GM23338 (cell line): Measurements from ENCODE around the gene VEGFD.

Experiments used
- EZH2 ChIP-seq: fragments of 200-600 bp; sonication (generic); IDR thresholded peaks from one replicate; pipeline ENCODE4 v1.8.0; 2017; ENCODE audit warnings: antibody characterized with exemption, mild to moderate bottlenecking, low read depth; ENCODE audit not compliant: unreplicated experiment
- POLR2AphosphoS5 ChIP-seq: IDR thresholded peaks from 2 replicates; pipeline ENCODE4 v1.6.1; 2016; ENCODE audit warnings: antibody characterized with exemption, low read depth
- TF ChIP-seq, protein P1 (sequence below): IDR thresholded peaks from 2 replicates; pipeline ENCODE4 v1.6.1; 2016; ENCODE audit warnings: antibody characterized with exemption
- TF ChIP-seq, protein P2 (sequence below), 2 experiments: fragments of 200-600 bp in 1 of 2; sonication (generic) in 1 of 2; conservative IDR thresholded peaks; 2 replicates each; pipeline versions ENCODE4 v1.5.1 to v1.6.1; 2016 to 2017; ENCODE audit warnings: antibody characterized with exemption in 2 of 2, low read depth in 2 of 2, mild to moderate bottlenecking in 2 of 2, moderate library complexity in 1 of 2

DNA sequence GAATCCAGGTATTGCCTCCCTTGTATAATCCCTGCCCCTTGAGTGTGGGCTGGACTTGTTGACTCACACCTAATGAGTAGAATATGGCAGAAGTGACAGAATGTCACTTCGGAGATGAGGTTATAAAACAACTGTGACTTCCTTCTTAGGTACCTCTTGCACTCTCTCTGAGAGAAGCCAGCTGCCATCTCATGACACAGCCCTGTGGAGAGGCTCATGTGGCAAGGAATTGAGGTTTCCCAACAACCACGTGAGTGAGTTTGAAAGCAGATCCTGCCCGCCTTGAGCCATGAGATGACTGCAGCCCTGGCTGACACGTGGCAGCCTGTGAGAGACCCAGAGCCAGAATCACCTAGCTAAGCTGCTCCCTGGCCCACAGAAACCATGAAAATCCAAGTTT, 82.3 kb downstream of the VEGFD start:
- TF ChIP-seq, protein P1, sequence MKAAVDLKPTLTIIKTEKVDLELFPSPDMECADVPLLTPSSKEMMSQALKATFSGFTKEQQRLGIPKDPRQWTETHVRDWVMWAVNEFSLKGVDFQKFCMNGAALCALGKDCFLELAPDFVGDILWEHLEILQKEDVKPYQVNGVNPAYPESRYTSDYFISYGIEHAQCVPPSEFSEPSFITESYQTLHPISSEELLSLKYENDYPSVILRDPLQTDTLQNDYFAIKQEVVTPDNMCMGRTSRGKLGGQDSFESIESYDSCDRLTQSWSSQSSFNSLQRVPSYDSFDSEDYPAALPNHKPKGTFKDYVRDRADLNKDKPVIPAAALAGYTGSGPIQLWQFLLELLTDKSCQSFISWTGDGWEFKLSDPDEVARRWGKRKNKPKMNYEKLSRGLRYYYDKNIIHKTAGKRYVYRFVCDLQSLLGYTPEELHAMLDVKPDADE, result no peak
- TF ChIP-seq, protein P2, sequence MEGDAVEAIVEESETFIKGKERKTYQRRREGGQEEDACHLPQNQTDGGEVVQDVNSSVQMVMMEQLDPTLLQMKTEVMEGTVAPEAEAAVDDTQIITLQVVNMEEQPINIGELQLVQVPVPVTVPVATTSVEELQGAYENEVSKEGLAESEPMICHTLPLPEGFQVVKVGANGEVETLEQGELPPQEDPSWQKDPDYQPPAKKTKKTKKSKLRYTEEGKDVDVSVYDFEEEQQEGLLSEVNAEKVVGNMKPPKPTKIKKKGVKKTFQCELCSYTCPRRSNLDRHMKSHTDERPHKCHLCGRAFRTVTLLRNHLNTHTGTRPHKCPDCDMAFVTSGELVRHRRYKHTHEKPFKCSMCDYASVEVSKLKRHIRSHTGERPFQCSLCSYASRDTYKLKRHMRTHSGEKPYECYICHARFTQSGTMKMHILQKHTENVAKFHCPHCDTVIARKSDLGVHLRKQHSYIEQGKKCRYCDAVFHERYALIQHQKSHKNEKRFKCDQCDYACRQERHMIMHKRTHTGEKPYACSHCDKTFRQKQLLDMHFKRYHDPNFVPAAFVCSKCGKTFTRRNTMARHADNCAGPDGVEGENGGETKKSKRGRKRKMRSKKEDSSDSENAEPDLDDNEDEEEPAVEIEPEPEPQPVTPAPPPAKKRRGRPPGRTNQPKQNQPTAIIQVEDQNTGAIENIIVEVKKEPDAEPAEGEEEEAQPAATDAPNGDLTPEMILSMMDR (conservative IDR thresholded peaks at IDR 0.05; ENCODE audit: low read depth in 2 of 2), result no peak
- TF ChIP-seq EZH2 (no peak), POLR2AphosphoS5 (no peak)
